Suprapubic skin (tissue), 4 donors: Measurements from ENCODE around the gene CRYZ. TPM values are rescaled to one million over a fixed set of nuclear protein-coding genes. Genes with fewer than 3 reads are reported as not detected.
"Not testable (repeated sequence)": the region's sequence is repeated elsewhere in the genome, so short reads cannot be mapped to it uniquely, and the experiment has no call there.

Experiments
- DNase-seq, 2 donors: peaks; one replicate each; pipeline ENCODE4 v3.0.0-alpha.2; 2019; ENCODE audit warnings: low spot score in 2 of 2
- H3K27ac ChIP-seq: fragments of 200-600 bp; sonication (generic); one replicate; pipeline ENCODE4 v1.5.1; 2019
- H3K27me3 ChIP-seq: fragments of 200-600 bp; sonication (generic); one replicate; pipeline ENCODE4 v1.5.1; 2019
- H3K36me3 ChIP-seq: fragments of 200-600 bp; sonication (generic); one replicate; pipeline ENCODE4 v1.5.1; 2019
- H3K4me1 ChIP-seq: fragments of 200-600 bp; sonication (generic); one replicate; pipeline ENCODE4 v1.5.1; 2019
- H3K4me3 ChIP-seq: fragments of 200-600 bp; sonication (generic); one replicate; pipeline ENCODE4 v1.5.1; 2019; ENCODE audit warnings: mild to moderate bottlenecking
- H3K9me3 ChIP-seq: fragments of 200-600 bp; sonication (generic); one replicate; pipeline ENCODE4 v1.5.1; 2019
- EP300 ChIP-seq: sonication (generic); formaldehyde crosslinking; IDR thresholded peaks from one replicate; pipeline ENCODE4 v1.6.1; 2017; ENCODE audit warnings: antibody characterized with exemption
- POLR2A ChIP-seq, 2 donors: fragments of 450-650 bp; IDR thresholded peaks; one replicate each; pipeline ENCODE4 v1.6.1; 2017; ENCODE audit warnings: antibody characterized with exemption in 2 of 2, mild to moderate bottlenecking in 2 of 2, moderate library complexity in 2 of 2
- POLR2AphosphoS5 ChIP-seq, 3 donors: sonication (generic); formaldehyde crosslinking; IDR thresholded peaks; one replicate each; pipeline ENCODE4 v1.6.1; 2017; ENCODE audit warnings: antibody characterized with exemption in 3 of 3
- whole genome bisulfite sequencing: methylation state at CpG from one replicate; pipeline ENCODE4 v1.1.5; 2018; 5-methylcytosine and 5-hydroxymethylcytosine counted together
- total RNA-seq, 4 donors: library from RNA; depleted of rRNA; stranded (reverse); fragments of >200 nt; gene quantifications; one replicate each; pipeline ENCODE4 v1.1.0, GENCODE V29; 2016
- TF ChIP-seq, protein P1 (sequence below), 2 donors: fragments of 200-600 bp in 1 of 2; fragments of 450-650 bp in 1 of 2; sonication (generic) in 1 of 2; IDR thresholded peaks; one replicate each; pipeline ENCODE4 v1.5.1; 2016 to 2019; ENCODE audit warnings: antibody characterized with exemption in 2 of 2, mild to moderate bottlenecking in 1 of 2, moderate library complexity in 1 of 2

Gene CRYZ
- total RNA-seq, 4 donors from 2014 or later, result 18.7 to 39.1 (median 27.3) TPM

DNA sequence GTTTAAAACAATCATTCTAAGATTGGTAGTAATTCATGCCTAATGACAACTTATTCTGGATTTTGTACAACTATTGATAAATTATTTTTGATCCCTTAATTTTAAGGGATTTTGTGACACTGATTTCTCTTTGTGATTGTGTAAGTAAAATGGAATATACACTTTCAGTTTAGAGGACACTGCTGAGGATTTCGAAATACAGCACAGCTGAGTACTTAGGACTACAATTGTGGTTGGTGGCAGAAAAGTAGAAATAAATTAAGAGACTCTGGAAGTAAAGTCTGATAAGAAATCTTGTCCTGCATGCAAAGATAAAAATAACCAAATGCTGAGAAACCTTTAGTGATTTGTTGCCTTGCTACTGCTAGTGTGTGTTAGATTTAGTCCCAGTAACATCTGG lies 40.1 kb upstream of the CRYZ start:
- Histone ChIP-seq H3K4me1 (no peaks in the 10 kb centered on the region), H3K27me3 (no peaks in the 10 kb centered on the region), H3K9me3 (no peaks in the 10 kb centered on the region), H3K27ac (no peak overlapping the region), H3K36me3 (no peaks in the 10 kb centered on the region), H3K4me3 (no peak overlapping the region)
- TF ChIP-seq, protein P1, sequence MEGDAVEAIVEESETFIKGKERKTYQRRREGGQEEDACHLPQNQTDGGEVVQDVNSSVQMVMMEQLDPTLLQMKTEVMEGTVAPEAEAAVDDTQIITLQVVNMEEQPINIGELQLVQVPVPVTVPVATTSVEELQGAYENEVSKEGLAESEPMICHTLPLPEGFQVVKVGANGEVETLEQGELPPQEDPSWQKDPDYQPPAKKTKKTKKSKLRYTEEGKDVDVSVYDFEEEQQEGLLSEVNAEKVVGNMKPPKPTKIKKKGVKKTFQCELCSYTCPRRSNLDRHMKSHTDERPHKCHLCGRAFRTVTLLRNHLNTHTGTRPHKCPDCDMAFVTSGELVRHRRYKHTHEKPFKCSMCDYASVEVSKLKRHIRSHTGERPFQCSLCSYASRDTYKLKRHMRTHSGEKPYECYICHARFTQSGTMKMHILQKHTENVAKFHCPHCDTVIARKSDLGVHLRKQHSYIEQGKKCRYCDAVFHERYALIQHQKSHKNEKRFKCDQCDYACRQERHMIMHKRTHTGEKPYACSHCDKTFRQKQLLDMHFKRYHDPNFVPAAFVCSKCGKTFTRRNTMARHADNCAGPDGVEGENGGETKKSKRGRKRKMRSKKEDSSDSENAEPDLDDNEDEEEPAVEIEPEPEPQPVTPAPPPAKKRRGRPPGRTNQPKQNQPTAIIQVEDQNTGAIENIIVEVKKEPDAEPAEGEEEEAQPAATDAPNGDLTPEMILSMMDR (IDR thresholded peaks at IDR 0.05), result no peak
- TF ChIP-seq EP300, result no peak
- TF ChIP-seq POLR2AphosphoS5 (IDR thresholded peaks at IDR 0.05), result no peak
- no peak for TF ChIP-seq POLR2A (IDR thresholded peaks at IDR 0.05)
- 25% methylated on average over 1 of the region's 1 CpG for WGBS
- no peak for DNase-seq

DNA sequence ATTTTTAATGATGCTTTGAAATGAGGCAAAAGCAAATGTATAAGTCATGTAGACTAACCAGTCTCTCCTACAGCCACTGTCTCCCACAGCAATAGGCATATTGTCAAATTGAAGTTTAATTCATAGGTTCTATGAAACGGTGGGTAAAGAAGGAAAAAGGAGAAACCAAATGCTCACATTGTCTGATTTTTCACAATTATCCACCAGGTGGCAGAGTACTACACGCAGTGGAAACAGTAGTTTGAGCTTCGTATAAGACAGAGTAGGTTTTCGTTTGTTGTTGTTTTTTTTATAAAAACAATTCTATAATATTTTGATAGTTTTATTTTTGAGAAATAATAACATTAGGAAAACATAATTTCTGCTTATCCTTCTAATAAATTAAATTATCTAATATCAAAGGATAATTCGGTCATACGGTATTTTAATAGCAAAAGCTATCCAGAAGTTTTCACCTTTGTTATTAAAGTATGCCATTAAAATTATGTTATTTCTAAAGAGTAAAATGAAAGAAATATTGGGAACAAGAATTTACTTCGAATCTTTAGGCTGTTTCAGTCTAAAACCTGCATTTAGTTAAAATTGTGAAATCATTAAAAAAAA lies 39.2 kb upstream of the CRYZ start:
- 26% methylated on average over 7 of the region's 7 CpGs for WGBS

DNA sequence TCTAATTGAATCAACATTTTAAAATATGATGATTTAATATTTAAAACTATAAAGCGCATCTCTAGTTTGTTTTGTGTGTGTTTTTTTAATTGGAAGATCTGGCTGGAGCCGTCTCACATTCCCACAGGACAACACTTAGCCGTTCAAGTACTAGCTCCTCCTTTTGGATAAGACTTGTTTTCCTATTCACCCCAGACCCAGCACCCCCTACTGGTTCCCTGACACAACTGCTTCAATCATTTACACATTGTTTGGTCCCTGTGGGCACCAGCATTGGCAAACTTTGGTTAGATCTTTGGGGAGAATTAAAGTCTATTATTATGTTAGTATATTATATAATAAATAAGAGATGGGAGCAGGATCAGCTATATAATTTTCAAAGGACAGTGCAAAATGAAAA lies 34.6 kb upstream of the CRYZ start:
- H3K9me3 ChIP-seq, result no peaks in the 10 kb centered on the region
- no peak overlapping the region for H3K4me3 ChIP-seq
- TF ChIP-seq POLR2AphosphoS5 (IDR thresholded peaks at IDR 0.05) (no peak), POLR2A (IDR thresholded peaks at IDR 0.05) (no peak), EP300 (no peak)
- TF ChIP-seq, protein P1 (IDR thresholded peaks at IDR 0.05), result no peak
- H3K27ac ChIP-seq, result no peak overlapping the region
- DNase-seq, result no peak
- 64% methylated on average over 3 of the region's 3 CpGs for WGBS
- H3K27me3 ChIP-seq, result no peaks in the 10 kb centered on the region
- H3K36me3 ChIP-seq, result peaks cover 12% of the 10 kb centered on the region
- no peaks in the 10 kb centered on the region for H3K4me1 ChIP-seq

More for the DNA sequence above, 39.2 kb upstream of the CRYZ start:
- no peaks in the 10 kb centered on the region for H3K27me3 ChIP-seq
- no peaks in the 10 kb centered on the region for H3K36me3 ChIP-seq
- H3K27ac ChIP-seq, result no peak overlapping the region
- TF ChIP-seq, protein P1 (IDR thresholded peaks at IDR 0.05), result peak; percentile 3 to 51
- TF ChIP-seq EP300, result no peak
- no peak overlapping the region for H3K4me3 ChIP-seq
- no peaks in the 10 kb centered on the region for H3K4me1 ChIP-seq
- no peak for DNase-seq
- H3K9me3 ChIP-seq, result no peaks in the 10 kb centered on the region

DNA sequence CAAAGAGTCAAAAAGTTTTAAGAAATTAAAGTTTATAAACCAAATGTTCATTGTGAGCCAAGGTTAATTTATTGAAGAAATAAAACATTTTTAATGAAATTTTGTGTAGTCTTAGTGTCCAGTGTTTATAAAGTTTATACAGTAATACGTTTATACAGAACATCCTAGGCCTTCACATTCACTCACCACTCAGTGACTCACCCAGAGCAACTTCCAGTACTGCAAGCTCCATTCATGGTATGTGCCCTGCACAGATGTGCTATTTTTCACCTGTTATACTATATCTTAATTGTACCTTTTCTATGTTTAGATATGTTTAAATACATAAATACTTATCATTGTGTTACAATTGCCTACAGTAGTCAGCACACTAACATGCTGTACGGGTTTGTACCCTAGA lies 33.7 kb upstream of the CRYZ start:
- Histone ChIP-seq H3K4me1 (no peaks in the 10 kb centered on the region), H3K4me3 (no peak overlapping the region), H3K9me3 (no peaks in the 10 kb centered on the region), H3K36me3 (peaks cover 20% of the 10 kb centered on the region), H3K27me3 (no peaks in the 10 kb centered on the region), H3K27ac (no peak overlapping the region)
- no peak for DNase-seq
- TF ChIP-seq POLR2A (IDR thresholded peaks at IDR 0.05), result no peak
- no peak for TF ChIP-seq EP300
- no peak for TF ChIP-seq POLR2AphosphoS5 (IDR thresholded peaks at IDR 0.05)
- TF ChIP-seq, protein P1 (IDR thresholded peaks at IDR 0.05), result no peak
- WGBS, result 78% methylated on average over 2 of the region's 2 CpGs

DNA sequence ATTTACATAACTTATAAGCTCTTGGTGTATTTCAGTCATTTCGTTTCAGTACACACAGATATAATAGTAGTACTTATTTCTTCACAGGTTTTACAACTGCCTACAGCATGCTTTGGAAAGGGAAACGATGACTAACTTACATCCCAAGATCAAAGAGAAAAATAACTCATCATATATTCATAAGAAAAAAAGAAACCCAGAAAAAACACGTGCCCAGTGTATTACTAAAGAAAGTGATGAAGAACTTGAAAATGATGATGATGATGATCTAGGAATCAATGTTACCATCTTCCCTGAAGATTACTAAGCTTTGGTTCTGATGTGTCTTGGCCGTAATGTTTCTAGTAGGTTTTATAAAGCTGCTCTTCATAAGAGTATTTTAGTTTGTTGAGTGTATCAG lies 31.0 kb upstream of the CRYZ start:
- WGBS, result 57% methylated on average over 4 of the region's 4 CpGs
- TF ChIP-seq POLR2A (IDR thresholded peaks at IDR 0.05), result no peak
- no peak for TF ChIP-seq EP300
- TF ChIP-seq POLR2AphosphoS5 (IDR thresholded peaks at IDR 0.05), result no peak
- TF ChIP-seq, protein P1 (IDR thresholded peaks at IDR 0.05), result no peak
- Histone ChIP-seq H3K9me3 (no peaks in the 10 kb centered on the region), H3K36me3 (peaks cover 26% of the 10 kb centered on the region), H3K27ac (no peak overlapping the region), H3K4me3 (no peak overlapping the region), H3K27me3 (no peaks in the 10 kb centered on the region), H3K4me1 (no peaks in the 10 kb centered on the region)
- DNase-seq, result no peak

DNA sequence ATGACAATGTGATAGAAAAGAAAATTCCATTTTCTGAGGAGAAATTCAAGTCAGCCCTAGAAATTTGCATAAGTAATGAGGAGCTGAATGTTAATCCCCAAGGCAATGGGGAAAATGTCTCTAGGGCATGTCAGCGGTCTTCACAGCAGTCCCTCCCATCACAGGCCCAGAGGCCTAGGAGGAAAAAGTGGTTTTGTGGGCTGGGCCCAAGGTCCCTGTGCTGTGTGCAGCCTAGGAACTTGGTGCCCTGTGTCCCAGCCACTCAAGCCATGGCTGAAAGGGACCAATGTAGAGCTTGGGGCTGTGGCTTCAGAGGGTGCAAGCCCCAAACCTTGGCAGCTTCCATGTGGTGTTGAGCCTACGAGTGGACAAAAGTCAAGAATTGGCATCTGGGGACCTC lies 23.8 kb upstream of the CRYZ start:
- DNase-seq, H3K4me3 ChIP-seq, H3K27ac ChIP-seq, H3K27me3 ChIP-seq, H3K9me3 ChIP-seq, H3K4me1 ChIP-seq: not testable (repeated sequence)
- 94% methylated on average over 1 of the region's 2 CpGs for WGBS
- H3K36me3 ChIP-seq, result peaks cover 70% of the 10 kb centered on the region
